ENCODE measurements around the gene ZNF200. TPM values are rescaled to one million over a fixed set of nuclear protein-coding genes. Genes with fewer than 3 reads are reported as not detected.
"Not testable (repeated sequence)": the region's sequence is repeated elsewhere in the genome, so short reads cannot be mapped to it uniquely, and the experiment has no call there.

ZNF200 gene
- total RNA-seq, 1 donor from 2014 or later, result 12.4 TPM

GRCh38 chr16:3215601-3216262 lies 19.2 kb downstream of the ZNF200 start:
- Mint-ChIP-seq H3K27me3 (peaks cover 14% of the 10 kb centered on the region), H3K4me3 (no peak overlapping the region), H3K27ac (no peak overlapping the region), H3K9me3 (no peaks in the 10 kb centered on the region), H3K36me3 (no peaks in the 10 kb centered on the region), H3K4me1 (ENCODE audit: unreplicated experiment) (no peaks in the 10 kb centered on the region)
- no peak for TF ChIP-seq CTCF (conservative IDR thresholded peaks at IDR 0.05)
- DNase-seq (ENCODE audit: extremely low spot score, unreplicated experiment), result peak; percentile 29

GRCh38 chr16:3214904-3215600 lies 19.9 kb downstream of the ZNF200 start:
- DNase-seq (ENCODE audit: extremely low spot score, unreplicated experiment), result no peak
- Mint-ChIP-seq H3K9me3 (no peaks in the 10 kb centered on the region), H3K4me3 (no peak overlapping the region), H3K36me3 (no peaks in the 10 kb centered on the region), H3K27me3 (peaks cover 18% of the 10 kb centered on the region), H3K4me1 (ENCODE audit: unreplicated experiment) (no peaks in the 10 kb centered on the region), H3K27ac (no peak overlapping the region)
- no peak for TF ChIP-seq CTCF (conservative IDR thresholded peaks at IDR 0.05)

GRCh38 chr16:3212567-3212966 lies 22.4 kb downstream of the ZNF200 start:
- no peak for TF ChIP-seq CTCF (conservative IDR thresholded peaks at IDR 0.05)
- Mint-ChIP-seq H3K36me3 (no peaks in the 10 kb centered on the region), H3K4me1 (ENCODE audit: unreplicated experiment) (no peaks in the 10 kb centered on the region), H3K4me3 (no peak overlapping the region), H3K9me3 (no peaks in the 10 kb centered on the region), H3K27ac (no peak overlapping the region), H3K27me3 (peaks cover 15% of the 10 kb centered on the region)
- no peak for DNase-seq (ENCODE audit: extremely low spot score, unreplicated experiment)

- H3K4me3 Mint-ChIP-seq, result no peak overlapping the region
- TF ChIP-seq CTCF (conservative IDR thresholded peaks at IDR 0.05), result no peak
- H3K4me1 Mint-ChIP-seq (ENCODE audit: unreplicated experiment), result no peaks in the 10 kb centered on the region
- H3K9me3 Mint-ChIP-seq, result no peaks in the 10 kb centered on the region
- peaks cover 15% of the 10 kb centered on the region for H3K27me3 Mint-ChIP-seq
- no peaks in the 10 kb centered on the region for H3K36me3 Mint-ChIP-seq
- H3K27ac Mint-ChIP-seq, result no peak overlapping the region
- DNase-seq (ENCODE audit: extremely low spot score, unreplicated experiment), result peak; percentile 13
Observed at GRCh38 chr16:3212006-3212405, 23.0 kb downstream of the ZNF200 start.

- H3K4me1 Mint-ChIP-seq (ENCODE audit: unreplicated experiment), result no peaks in the 10 kb centered on the region
- no peak for DNase-seq (ENCODE audit: extremely low spot score, unreplicated experiment)
- no peak overlapping the region for H3K27ac Mint-ChIP-seq
- peaks cover 10% of the 10 kb centered on the region for H3K9me3 Mint-ChIP-seq
- no peaks in the 10 kb centered on the region for H3K36me3 Mint-ChIP-seq
- no peak for TF ChIP-seq CTCF (conservative IDR thresholded peaks at IDR 0.05)
- peaks cover 25% of the 10 kb centered on the region for H3K27me3 Mint-ChIP-seq
- H3K4me3 Mint-ChIP-seq, result no peak overlapping the region
Observed at GRCh38 chr16:3207086-3207953, 27.6 kb downstream of the ZNF200 start.

- H3K27me3 Mint-ChIP-seq, result peaks cover 33% of the 10 kb centered on the region
- H3K4me3 Mint-ChIP-seq; H3K9me3 Mint-ChIP-seq; H3K36me3 Mint-ChIP-seq; H3K27ac Mint-ChIP-seq; DNase-seq (ENCODE audit: extremely low spot score, unreplicated experiment); H3K4me1 Mint-ChIP-seq (ENCODE audit: unreplicated experiment): not testable (repeated sequence)
Observed at GRCh38 chr16:3205939-3206338, 29.0 kb downstream of the ZNF200 start.
